Upper lobe of right lung (tissue), 1 donor: Measurements from ENCODE around the gene POLR2M. TPM values are rescaled to one million over a fixed set of nuclear protein-coding genes. Genes with fewer than 3 reads are reported as not detected.
A peak's percentile ranks its signal among the peaks of the same experiment; 100 is the strongest.

Experiments used
- ATAC-seq: fragments of 200-7000 bp; cut with Tn5 transposase; one replicate; pipeline ENCODE4 v1.9.1; 2020; ENCODE audit warnings: mild to moderate bottlenecking, moderate library complexity
- DNase-seq: peaks from one replicate; pipeline ENCODE4 v3.0.0-alpha.2; 2020
- H3K27ac ChIP-seq: fragments of 200-600 bp; one replicate; pipeline ENCODE4 v1.8.0; 2022
- H3K27me3 ChIP-seq: fragments of 200-600 bp; one replicate; pipeline ENCODE4 v1.8.0; 2022; ENCODE audit warnings: mild to moderate bottlenecking
- H3K36me3 ChIP-seq: fragments of 200-600 bp; one replicate; pipeline ENCODE4 v1.8.0; 2022
- H3K4me1 ChIP-seq: fragments of 200-600 bp; one replicate; pipeline ENCODE4 v1.8.0; 2022
- H3K4me3 ChIP-seq: fragments of 200-600 bp; one replicate; pipeline ENCODE4 v1.8.0; 2022; ENCODE audit warnings: mild to moderate bottlenecking
- H3K9me3 ChIP-seq: fragments of 200-600 bp; one replicate; pipeline ENCODE4 v1.8.0; 2022
- intact Hi-C: fragments of 100-400 bp; cut with DNase I; formaldehyde crosslinking; loops from one replicate; pipeline ENCODE4 v1.11.0; 2022
- total RNA-seq: library from RNA; stranded (reverse); fragmentation: NEBNext Ultra II Directional; extraction: Animal tissue kit (Norgen Biotek cat#: 25700); gene quantifications from one replicate; pipeline ENCODE4 v1.2.1, GENCODE V29; 2021
- TF ChIP-seq, protein P1 (sequence below): fragments of 200-600 bp; IDR thresholded peaks from one replicate; pipeline ENCODE4 v1.8.0; 2022; ENCODE audit warnings: antibody characterized with exemption
- donor health status: DM: no; HTN: yes; CAD: no; lungs with severe emphysema.

The POLR2M gene
- total RNA-seq, 1 donor from 2014 or later: 63.7 TPM

- H3K27ac ChIP-seq: no peak overlapping the region
- H3K27me3 ChIP-seq: no peaks in the 10 kb centered on the region
- DNase-seq (no peak), ATAC-seq (peak; percentile 57)
- intact Hi-C loops: no loop called here
- no peaks in the 10 kb centered on the region for H3K9me3 ChIP-seq
- H3K4me1 ChIP-seq: no peaks in the 10 kb centered on the region
- no peaks in the 10 kb centered on the region for H3K36me3 ChIP-seq
- no peak overlapping the region for H3K4me3 ChIP-seq
- TF ChIP-seq, protein P1, sequence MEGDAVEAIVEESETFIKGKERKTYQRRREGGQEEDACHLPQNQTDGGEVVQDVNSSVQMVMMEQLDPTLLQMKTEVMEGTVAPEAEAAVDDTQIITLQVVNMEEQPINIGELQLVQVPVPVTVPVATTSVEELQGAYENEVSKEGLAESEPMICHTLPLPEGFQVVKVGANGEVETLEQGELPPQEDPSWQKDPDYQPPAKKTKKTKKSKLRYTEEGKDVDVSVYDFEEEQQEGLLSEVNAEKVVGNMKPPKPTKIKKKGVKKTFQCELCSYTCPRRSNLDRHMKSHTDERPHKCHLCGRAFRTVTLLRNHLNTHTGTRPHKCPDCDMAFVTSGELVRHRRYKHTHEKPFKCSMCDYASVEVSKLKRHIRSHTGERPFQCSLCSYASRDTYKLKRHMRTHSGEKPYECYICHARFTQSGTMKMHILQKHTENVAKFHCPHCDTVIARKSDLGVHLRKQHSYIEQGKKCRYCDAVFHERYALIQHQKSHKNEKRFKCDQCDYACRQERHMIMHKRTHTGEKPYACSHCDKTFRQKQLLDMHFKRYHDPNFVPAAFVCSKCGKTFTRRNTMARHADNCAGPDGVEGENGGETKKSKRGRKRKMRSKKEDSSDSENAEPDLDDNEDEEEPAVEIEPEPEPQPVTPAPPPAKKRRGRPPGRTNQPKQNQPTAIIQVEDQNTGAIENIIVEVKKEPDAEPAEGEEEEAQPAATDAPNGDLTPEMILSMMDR: no peak
These were observed 30.9 kb upstream of the POLR2M start for GRCh38 chr15:57675481-57676181.

GRCh38 chr15:57676585-57676984 lies 29.9 kb upstream of the POLR2M start:
- TF ChIP-seq, protein P1: no peak

GRCh38 chr15:57677204-57677603 lies 29.3 kb upstream of the POLR2M start:
- TF ChIP-seq, protein P1: no peak
- no peak for ATAC-seq
- Histone ChIP-seq H3K27ac (no peak overlapping the region), H3K9me3 (no peaks in the 10 kb centered on the region), H3K4me3 (no peak overlapping the region), H3K27me3 (no peaks in the 10 kb centered on the region), H3K4me1 (no peaks in the 10 kb centered on the region), H3K36me3 (no peaks in the 10 kb centered on the region)
- no peak for DNase-seq
- intact Hi-C loops: no loop called here

More at GRCh38 chr15:57676585-57676984, 29.9 kb upstream of the POLR2M start:
- no peaks in the 10 kb centered on the region for H3K36me3 ChIP-seq
- intact Hi-C loops: no loop called here
- H3K27me3 ChIP-seq: no peaks in the 10 kb centered on the region
- H3K27ac ChIP-seq: no peak overlapping the region
- ATAC-seq: no peak
- no peak overlapping the region for H3K4me3 ChIP-seq
- no peaks in the 10 kb centered on the region for H3K9me3 ChIP-seq
- no peaks in the 10 kb centered on the region for H3K4me1 ChIP-seq
- no peak for DNase-seq

GRCh38 chr15:57680021-57680420 lies 26.5 kb upstream of the POLR2M start:
- no peak overlapping the region for H3K4me3 ChIP-seq
- no peak for DNase-seq
- no peaks in the 10 kb centered on the region for H3K9me3 ChIP-seq
- H3K27me3 ChIP-seq: no peaks in the 10 kb centered on the region
- H3K27ac ChIP-seq: no peak overlapping the region
- no peaks in the 10 kb centered on the region for H3K4me1 ChIP-seq
- intact Hi-C loops: no loop called here
- TF ChIP-seq, protein P1: no peak
- H3K36me3 ChIP-seq: no peaks in the 10 kb centered on the region
- no peak for ATAC-seq

- H3K4me1 ChIP-seq: no peaks in the 10 kb centered on the region
- ATAC-seq (no peak), DNase-seq (no peak)
- TF ChIP-seq, protein P1: no peak
- H3K27me3 ChIP-seq: no peaks in the 10 kb centered on the region
- intact Hi-C loops: no loop called here
- no peaks in the 10 kb centered on the region for H3K9me3 ChIP-seq
- H3K4me3 ChIP-seq: no peak overlapping the region
- H3K36me3 ChIP-seq: no peaks in the 10 kb centered on the region
- H3K27ac ChIP-seq: no peak overlapping the region
These were observed 25.5 kb upstream of the POLR2M start for GRCh38 chr15:57681011-57681410.

GRCh38 chr15:57683481-57683880 lies 23.0 kb upstream of the POLR2M start:
- DNase-seq (no peak), ATAC-seq (no peak)
- Histone ChIP-seq H3K9me3 (no peaks in the 10 kb centered on the region), H3K4me3 (no peak overlapping the region), H3K4me1 (no peaks in the 10 kb centered on the region), H3K27me3 (no peaks in the 10 kb centered on the region), H3K36me3 (no peaks in the 10 kb centered on the region), H3K27ac (no peak overlapping the region)
- intact Hi-C loops: no loop called here
- TF ChIP-seq, protein P1: no peak
